ENCODE measurements around the gene BLACAT1. TPM values are rescaled to one million over a fixed set of nuclear protein-coding genes. Genes with fewer than 3 reads are reported as not detected.

The BLACAT1 gene
- total and polyA plus RNA-seq, 2 of the 8 experiments (the other 6 are each of a cell fraction or from before 2014, with no cell fraction given): 3.5 to 10.5 TPM

- TF ChIP-seq NRF1 (IDR thresholded peaks at IDR 0.05; ENCODE audit: low read depth, low read length): no peak
- TF ChIP-seq JUN (IDR thresholded peaks at IDR 0.05; ENCODE audit: low read depth, low read length): no peak
- TF ChIP-seq SIN3A (conservative IDR thresholded peaks at IDR 0.05 in 1 of 2, IDR thresholded peaks at IDR 0.05 in 1 of 2; ENCODE audit: low read depth in 1 of 2, low read length in 2 of 2): no peak
- TF ChIP-seq POLR2A (IDR thresholded peaks at IDR 0.05; ENCODE audit: control extremely low read depth in 1 of 2, low read depth in 2 of 2, low read length in 2 of 2): no peak
- no peak for TF ChIP-seq SP1 (IDR thresholded peaks at IDR 0.05; ENCODE audit: low read depth, low read length)
- TF ChIP-seq SP4 (IDR thresholded peaks at IDR 0.05; ENCODE audit: low read length): no peak
- TF ChIP-seq BACH1 (IDR thresholded peaks at IDR 0.05; ENCODE audit: low read length): no peak
Measured at GRCh38 chr1:205483372-205483771, 27.5 kb upstream of the BLACAT1 start (continued).
